GM23248 (cell line): ENCODE data around the gene DUSP22.
"Not testable (repeated sequence)": the region's sequence is repeated elsewhere in the genome, so short reads cannot be mapped to it uniquely, and the experiment has no call there.

ENCODE experiments used
- EZH2 ChIP-seq: fragments of 200-600 bp; sonication (generic); IDR thresholded peaks from 2 replicates; pipeline ENCODE4 v1.6.1; 2018; ENCODE audit warnings: antibody characterized with exemption, mild to moderate bottlenecking; ENCODE audit not compliant: insufficient read depth, poor library complexity, severe bottlenecking
- EZH2phosphoT487 ChIP-seq: fragments of 200-600 bp; sonication (generic); IDR thresholded peaks from 2 replicates; pipeline ENCODE4 v1.6.1; 2018; ENCODE audit warnings: antibody characterized with exemption, moderate library complexity, mild to moderate bottlenecking, low read depth; ENCODE audit not compliant: insufficient read depth

GRCh38 chr6:377641-378020 is 85.3 kb downstream of the DUSP22 start:
- TF ChIP-seq EZH2, EZH2phosphoT487: not testable (repeated sequence)
